Measurements from ENCODE around the gene ENO1. TPM values are rescaled to one million over a fixed set of nuclear protein-coding genes. Genes with fewer than 3 reads are reported as not detected.

The ENO1 gene
- total RNA-seq, 6 donors from 2014 or later: 259 to 1,187 (median 717) TPM

DNA sequence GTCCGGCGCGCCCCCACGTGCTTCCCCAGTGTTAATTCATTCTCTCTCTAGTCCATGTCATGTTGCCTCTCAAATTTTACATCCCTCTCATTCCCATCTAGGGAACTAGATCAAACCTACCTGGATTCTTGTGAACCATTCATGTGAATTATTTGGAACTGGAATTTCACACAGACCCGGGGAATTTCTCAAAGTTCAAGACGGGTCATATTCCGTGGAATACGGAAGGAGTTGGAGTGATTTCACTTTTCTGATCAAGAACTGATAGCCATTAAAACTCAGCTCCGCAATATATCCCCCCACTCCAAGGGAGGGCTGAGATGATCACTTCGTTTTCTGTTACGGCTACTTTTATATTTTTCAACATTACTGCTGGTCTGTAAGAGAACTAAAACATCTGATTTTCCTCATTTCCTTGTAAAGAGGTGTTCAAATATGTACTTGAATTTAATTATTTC lies 1.0 kb upstream of the ENO1 start:
- Histone ChIP-seq H3K9me3 (no peaks in the 10 kb centered on the region), H3K4me1 (peaks cover 35 to 50% (median 45%) of the 10 kb centered on the region in 4 donors), H3K36me3 (peaks cover 0 to 8% (median 3%) of the 10 kb centered on the region in 4 donors), H3K4me3 (peak overlapping the region; percentile 32 to 99 (median 76)), H3K27ac (peak overlapping the region; percentile 97 to 100 (median 98)), H3K27me3 (no peaks in the 10 kb centered on the region)
- ATAC-seq (ENCODE audit: low FRiP score in 2 of 2) (no peak), DNase-seq (no peak)
- peak in 1 of 6 experiments; percentile 1 for TF ChIP-seq CTCF (IDR thresholded peaks at IDR 0.05)
- no peak for TF ChIP-seq EP300 (IDR thresholded peaks at IDR 0.05)
- 22 to 24% methylated on average over 11 of the region's 11 CpGs for WGBS, 2 donors

DNA sequence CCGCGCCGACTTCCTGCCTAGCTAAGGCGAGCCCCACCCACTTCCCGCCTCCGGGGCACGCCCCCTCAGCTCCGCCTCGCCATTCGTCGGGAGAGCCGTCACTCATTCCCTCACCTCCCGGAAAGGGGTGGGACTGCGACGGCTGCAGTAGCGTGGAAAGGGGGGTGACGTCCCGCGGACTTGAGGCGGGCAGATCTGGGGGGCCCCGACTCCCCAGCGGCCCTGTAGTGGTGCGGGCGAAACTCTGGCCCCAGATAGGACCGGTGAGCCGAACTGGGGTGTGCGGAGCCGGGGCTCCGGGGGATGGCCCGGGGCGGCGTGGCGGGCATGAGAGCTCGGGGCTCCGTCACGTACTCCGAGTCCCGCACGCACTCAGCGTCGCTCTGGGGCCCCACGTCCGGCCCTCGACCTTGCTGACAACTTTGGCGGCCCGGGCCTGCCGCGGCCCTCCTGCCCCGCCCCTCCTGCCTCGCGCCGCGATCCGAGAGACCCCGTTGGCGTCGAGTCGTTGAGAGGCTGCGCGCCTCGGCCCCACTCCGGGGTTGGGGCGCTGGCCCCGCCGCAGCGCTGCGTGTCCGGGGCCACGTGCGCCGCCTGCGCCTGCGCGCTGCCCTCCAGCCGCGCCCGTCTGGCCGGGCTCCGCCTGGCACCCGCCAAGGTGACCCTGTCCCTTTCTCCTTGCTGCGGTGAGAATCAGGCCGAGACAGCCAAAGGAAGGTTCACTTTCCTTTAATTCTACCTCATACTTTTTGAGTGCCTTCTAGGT lies 395 bp upstream of the ENO1 start:
- Histone ChIP-seq H3K27me3 (no peaks in the 10 kb centered on the region), H3K9me3 (no peaks in the 10 kb centered on the region), H3K36me3 (peaks cover 1 to 14% (median 7%) of the 10 kb centered on the region in 4 donors), H3K4me1 (peaks cover 42 to 55% (median 51%) of the 10 kb centered on the region in 4 donors), H3K4me3 (peak overlapping the region; percentile 76 to 99 (median 77)), H3K27ac (peak overlapping the region; percentile 97 to 100 (median 98))
- DNase-seq: peak; percentile 97 to 100
- TF ChIP-seq POLR2AphosphoS5 (IDR thresholded peaks at IDR 0.05) (peak; percentile 50 to 96), CTCF (IDR thresholded peaks at IDR 0.05) (peak in 2 of 6 experiments; percentile 27 to 39), EP300 (IDR thresholded peaks at IDR 0.05) (no peak), POLR2A (IDR thresholded peaks at IDR 0.05) (peak in 3 of 4 donors; percentile 23 to 91 (median 37))
- WGBS, 2 donors: 0 to 1% methylated on average over 8 to 39 of the region's 82 CpGs
- ATAC-seq (ENCODE audit: low FRiP score in 2 of 2): peak; percentile 95 to 96

DNA sequence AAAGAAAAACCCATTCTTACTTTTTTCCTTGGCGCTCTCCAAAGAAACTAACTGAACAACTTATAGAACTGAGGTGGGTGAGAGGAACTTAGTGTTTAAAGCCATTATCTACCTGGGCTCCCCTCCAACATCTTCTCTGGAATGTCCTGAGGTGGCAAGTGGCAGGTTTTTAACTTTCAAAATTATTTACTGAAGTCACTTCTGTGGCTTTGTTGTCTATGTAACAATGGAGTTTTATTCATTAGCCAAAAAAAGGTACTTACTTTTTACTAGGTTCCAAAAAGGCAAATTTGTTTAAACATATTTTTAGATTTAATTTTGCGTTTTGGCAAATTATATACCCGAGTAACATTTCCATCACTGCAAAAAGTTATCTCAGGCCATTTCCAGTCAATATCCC lies 2.4 kb downstream of the ENO1 start:
- H3K36me3 ChIP-seq: peaks cover 21 to 42% (median 27%) of the 10 kb centered on the region in 4 donors
- no peaks in the 10 kb centered on the region for H3K9me3 ChIP-seq
- H3K4me1 ChIP-seq: peaks cover 66 to 82% (median 76%) of the 10 kb centered on the region in 4 donors
- DNase-seq (no peak), ATAC-seq (ENCODE audit: low FRiP score in 2 of 2) (no peak)
- peak overlapping the region in 3 of 4 donors; percentile 76 to 99 (median 77) for H3K4me3 ChIP-seq
- H3K27me3 ChIP-seq: no peaks in the 10 kb centered on the region
- WGBS, 2 donors: 61 to 69% methylated on average over 3 of the region's 3 CpGs
- TF ChIP-seq CTCF (IDR thresholded peaks at IDR 0.05) (no peak), POLR2AphosphoS5 (IDR thresholded peaks at IDR 0.05) (no peak), POLR2A (IDR thresholded peaks at IDR 0.05) (no peak), EP300 (IDR thresholded peaks at IDR 0.05) (no peak)
- peak overlapping the region; percentile 44 to 100 (median 97) for H3K27ac ChIP-seq

DNA sequence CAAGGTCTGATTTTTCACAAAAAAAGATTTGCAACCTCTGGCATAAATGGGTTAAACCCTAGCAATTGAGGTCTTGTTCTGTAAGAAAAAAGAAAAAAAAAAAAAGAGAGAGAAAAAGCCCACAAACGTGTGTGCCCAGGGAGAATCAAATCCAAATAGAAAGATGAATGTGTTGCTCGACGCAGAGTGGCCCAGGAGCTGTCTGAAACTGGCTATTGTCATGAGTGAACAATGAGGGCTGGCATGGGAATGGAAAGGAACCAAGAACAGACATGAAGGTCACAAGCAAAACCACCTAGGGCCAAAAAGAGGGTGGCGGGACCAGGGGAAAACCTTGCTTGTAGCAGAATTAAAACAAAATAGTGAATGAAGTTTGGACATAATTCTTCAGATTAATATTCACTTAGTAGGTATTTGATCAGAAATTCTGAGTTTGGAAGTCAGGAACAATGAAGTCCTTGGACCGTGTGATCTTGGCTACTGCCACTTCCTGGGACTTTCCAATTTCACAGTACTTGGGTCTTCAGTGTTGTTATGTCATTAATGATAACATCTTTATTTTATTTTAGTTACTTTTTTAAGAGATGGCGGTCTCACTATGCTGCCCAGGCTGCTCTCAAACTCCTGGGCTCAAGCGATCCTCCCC lies 3.1 kb downstream of the ENO1 start:
- Histone ChIP-seq H3K36me3 (peaks cover 28 to 50% (median 34%) of the 10 kb centered on the region in 4 donors), H3K4me3 (peak overlapping the region in 1 of 4 donors; percentile 76), H3K9me3 (no peaks in the 10 kb centered on the region), H3K27me3 (no peaks in the 10 kb centered on the region), H3K4me1 (peaks cover 65 to 80% (median 75%) of the 10 kb centered on the region in 4 donors), H3K27ac (peak overlapping the region; percentile 44 to 100 (median 72))
- no peak for TF ChIP-seq EP300 (IDR thresholded peaks at IDR 0.05)
- no peak for TF ChIP-seq POLR2AphosphoS5 (IDR thresholded peaks at IDR 0.05)
- TF ChIP-seq CTCF (IDR thresholded peaks at IDR 0.05): no peak
- no peak for TF ChIP-seq POLR2A (IDR thresholded peaks at IDR 0.05)
- 35 to 53% methylated on average over 7 of the region's 7 CpGs for WGBS, 2 donors
- DNase-seq (no peak), ATAC-seq (ENCODE audit: low FRiP score in 2 of 2) (no peak)

All from upper lobe of left lung (tissue), 6 donors.